ENCODE measurements around the gene TENM4. TPM values are rescaled to one million over a fixed set of nuclear protein-coding genes. Genes with fewer than 3 reads are reported as not detected.
A peak's percentile ranks its signal among the peaks of the same experiment; 100 is the strongest.

The TENM4 gene
- total and polyA plus RNA-seq, 2 donors: 1.5 to 27.8 TPM

DNA sequence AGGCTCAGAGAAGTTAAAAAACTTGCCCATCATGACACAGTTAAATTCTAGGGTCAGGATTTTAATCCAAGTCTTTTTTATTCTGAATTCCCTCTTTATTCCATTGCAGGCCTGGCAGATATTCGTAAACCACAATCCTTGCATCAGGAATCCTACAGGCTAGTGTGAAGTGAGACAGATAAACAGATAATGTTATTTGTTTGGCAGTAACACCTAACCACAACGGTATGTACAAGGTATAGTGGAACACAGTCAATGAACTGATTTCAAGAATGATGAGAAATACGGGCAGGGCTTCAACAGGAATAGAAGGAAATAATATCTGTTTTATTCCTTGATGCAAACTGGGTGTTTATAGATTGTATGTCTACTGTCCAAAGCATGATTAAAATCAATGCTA, 834.2 kb downstream of the TENM4 start:
- Histone ChIP-seq H3K36me3 (ENCODE audit: insufficient read depth) (no peaks in the 10 kb centered on the region), H3K4me1 (ENCODE audit: insufficient read depth) (no peaks in the 10 kb centered on the region), H3K4me3 (ENCODE audit: low read depth, low read length) (no peak overlapping the region), H3K27ac (ENCODE audit: low read depth) (no peak overlapping the region)
- no peak for DNase-seq (ENCODE audit: extremely low spot score)
- WGBS: 55% methylated on average over 3 of the region's 3 CpGs

DNA sequence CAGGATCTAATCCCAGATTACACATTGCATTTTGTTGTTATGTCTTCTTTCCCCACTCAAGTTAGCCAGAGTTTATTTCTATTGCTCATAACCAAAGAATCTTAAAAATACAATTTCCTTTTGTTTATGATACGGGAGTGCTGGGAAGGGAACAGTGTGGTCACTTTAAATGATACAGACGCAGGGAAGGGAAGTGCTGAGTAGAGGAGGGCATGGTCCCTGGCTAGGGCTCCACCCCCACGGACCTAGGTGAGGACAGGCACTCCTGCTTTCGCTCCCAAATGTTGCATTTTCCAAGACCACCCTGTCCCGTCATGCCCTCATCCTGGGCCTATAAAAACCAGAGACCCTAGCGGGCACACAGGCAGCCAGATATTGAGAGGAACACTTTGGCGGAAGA, 835.5 kb downstream of the TENM4 start:
- Histone ChIP-seq H3K4me3 (ENCODE audit: low read depth, low read length) (no peak overlapping the region), H3K4me1 (ENCODE audit: insufficient read depth) (no peaks in the 10 kb centered on the region), H3K36me3 (ENCODE audit: insufficient read depth) (no peaks in the 10 kb centered on the region), H3K27ac (ENCODE audit: low read depth) (no peak overlapping the region)
- no peak for DNase-seq (ENCODE audit: extremely low spot score)
- 77% methylated on average over 7 of the region's 7 CpGs for WGBS

DNA sequence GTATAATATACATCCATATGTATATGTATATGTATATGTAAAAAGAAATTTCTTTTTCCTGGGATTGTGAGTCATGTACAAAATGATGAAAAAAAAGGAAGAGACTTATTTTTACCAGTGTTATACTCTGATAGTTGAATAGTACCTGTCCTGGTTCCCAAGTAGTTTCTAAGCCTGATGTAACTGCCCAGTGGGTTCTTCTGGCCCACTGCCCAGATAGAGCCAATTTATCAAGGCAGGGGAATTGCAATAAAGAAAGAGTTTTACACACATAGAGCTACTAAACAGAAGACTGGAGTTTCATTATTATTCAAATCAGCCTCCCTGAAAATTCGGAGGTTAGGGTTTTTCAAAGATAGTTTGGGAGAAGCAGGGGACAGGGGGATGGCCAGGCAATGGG, 837.0 kb downstream of the TENM4 start:
- H3K4me1 ChIP-seq (ENCODE audit: insufficient read depth): no peaks in the 10 kb centered on the region
- 79% methylated on average over 1 of the region's 1 CpG for WGBS
- H3K4me3 ChIP-seq (ENCODE audit: low read depth, low read length): no peak overlapping the region
- H3K27ac ChIP-seq (ENCODE audit: low read depth): no peak overlapping the region
- no peaks in the 10 kb centered on the region for H3K36me3 ChIP-seq (ENCODE audit: insufficient read depth)
- DNase-seq (ENCODE audit: extremely low spot score): no peak

Small RNA genes within 50 kb of the gene (small RNA-seq; reads per million reads assigned to genes)
- gene MIR5579: not detected
- 47.8 reads per million, percentile 96 among the genes with 10 or more reads in this experiment for gene MIR708

Measured in urinary bladder (tissue), 4 donors.